GM21528 (cell line): ENCODE data around the gene AGFG2.

ENCODE experiments used
- ATAC-seq: cut with Tn5 transposase; IDR thresholded peaks from one replicate; pipeline ENCODE4 v1.9.1; 2021; ENCODE audit warnings: mild to moderate bottlenecking, moderate library complexity; ENCODE audit not compliant: unreplicated experiment, low FRiP score

The AGFG2 gene

GRCh38 chr7:100583132-100584053, 44.4 kb downstream of the AGFG2 start:
- no peak for ATAC-seq

DNA sequence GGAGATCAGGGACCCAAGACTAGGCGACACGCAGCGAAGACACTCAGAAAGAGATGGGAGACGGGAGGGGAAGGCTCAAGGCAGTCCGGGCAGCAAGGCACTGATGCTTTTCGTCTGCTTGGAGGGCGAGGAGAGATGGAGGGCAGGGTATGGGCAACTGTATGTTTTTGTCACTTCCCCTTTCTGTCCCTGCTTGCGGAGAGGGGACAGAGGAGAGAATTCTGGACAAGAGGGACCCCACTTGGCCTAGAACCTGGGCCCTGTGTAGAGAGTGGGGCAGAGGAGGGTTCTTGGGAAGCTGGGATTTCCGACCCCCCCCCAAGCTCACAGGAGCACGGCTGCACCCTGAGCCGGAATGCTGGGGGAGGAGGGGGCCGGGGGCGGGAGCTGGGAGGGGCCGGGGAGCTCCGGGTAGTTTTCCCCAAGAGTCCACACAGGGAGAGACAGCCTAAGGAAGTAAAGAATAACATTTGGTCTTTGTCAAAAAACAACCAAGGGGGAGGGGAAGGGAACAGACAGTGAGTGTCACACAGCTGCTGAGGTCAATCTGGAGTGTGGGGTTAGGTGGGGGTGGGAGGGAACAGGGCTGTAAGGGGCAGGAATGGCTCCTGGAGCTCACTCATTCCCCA, 45.2 kb downstream of the AGFG2 start:
- ATAC-seq, result no peak

GRCh38 chr7:100584683-100585510, 45.9 kb downstream of the AGFG2 start:
- no peak for ATAC-seq

- peak; percentile 24 for ATAC-seq
Observed at GRCh38 chr7:100585511-100586265, 46.7 kb downstream of the AGFG2 start, which contains the start of gene LRCH4. Gene LRCH4, minus strand, starts transcription at chr7:100586129. Its CDS starts 29 bp downstream, at chr7:100586100.

DNA sequence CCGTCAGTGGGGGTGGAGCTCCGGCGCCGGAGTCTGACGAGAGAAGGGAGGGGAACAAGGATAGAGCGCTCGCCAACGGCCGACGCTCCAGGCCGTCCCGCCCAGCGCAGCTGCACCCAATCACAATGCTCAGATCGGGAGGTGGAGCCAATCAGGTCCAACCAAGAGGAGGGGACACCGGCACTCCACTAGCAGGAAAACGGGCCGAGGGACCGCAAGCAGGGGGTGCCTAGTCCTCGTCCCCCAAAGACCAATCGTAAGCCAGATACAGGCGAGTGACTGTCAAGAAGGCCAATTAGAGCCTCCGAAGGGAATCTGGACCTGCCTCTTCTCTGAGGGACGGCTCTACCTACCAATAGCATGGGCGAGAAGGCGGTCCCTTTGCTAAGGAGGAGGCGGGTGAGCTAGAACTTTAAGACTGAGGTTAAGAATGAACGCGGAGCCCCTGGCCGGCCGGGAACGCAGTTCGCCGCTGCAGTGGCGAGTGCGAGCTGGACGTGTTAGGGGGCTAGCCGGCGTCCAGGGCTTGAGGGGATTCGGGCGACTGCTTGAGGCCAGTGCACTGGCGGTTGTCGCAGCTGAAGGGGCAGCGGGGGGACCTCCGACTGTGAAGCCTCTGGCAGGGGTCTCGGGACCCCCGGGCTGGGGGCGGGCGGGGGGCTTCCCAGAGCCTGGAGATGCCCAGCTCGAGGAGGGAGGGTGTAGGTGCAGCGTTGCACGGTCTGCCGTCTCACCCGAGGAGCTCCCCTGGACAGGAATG, 47.4 kb downstream of the AGFG2 start, which contains the start of gene FBXO24:
Gene FBXO24, plus strand, starts transcription at position 63 of the 760 bp plus-strand sequence. Its CDS starts 298 bp downstream, at position 361.
- ATAC-seq, result peak; percentile 83

GRCh38 chr7:100588438-100588837, 49.4 kb downstream of the AGFG2 start:
- ATAC-seq, result no peak

GRCh38 chr7:100589341-100589947, 50.4 kb downstream of the AGFG2 start:
- ATAC-seq, result no peak

GRCh38 chr7:100590077-100590737, 51.2 kb downstream of the AGFG2 start:
- ATAC-seq, result no peak

DNA sequence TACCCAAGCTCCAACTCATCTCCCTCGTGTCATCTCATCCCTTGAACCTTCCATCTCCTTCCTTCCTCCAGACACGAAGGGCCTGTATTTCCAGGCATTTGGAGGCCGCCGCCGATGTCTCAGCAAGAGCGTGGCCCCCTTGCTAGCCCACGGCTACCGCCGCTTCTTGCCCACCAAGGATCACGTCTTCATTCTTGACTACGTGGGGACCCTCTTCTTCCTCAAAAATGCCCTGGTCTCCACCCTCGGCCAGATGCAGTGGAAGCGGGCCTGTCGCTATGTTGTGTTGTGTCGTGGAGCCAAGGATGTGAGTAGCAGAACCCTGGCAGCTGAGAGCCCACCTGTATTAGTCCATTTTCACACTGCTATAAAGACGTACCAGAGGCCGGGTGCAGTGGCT, 52.6 kb downstream of the AGFG2 start:
- ATAC-seq, result no peak

GRCh38 chr7:100595188-100595587, 56.2 kb downstream of the AGFG2 start:
- ATAC-seq, result no peak

DNA sequence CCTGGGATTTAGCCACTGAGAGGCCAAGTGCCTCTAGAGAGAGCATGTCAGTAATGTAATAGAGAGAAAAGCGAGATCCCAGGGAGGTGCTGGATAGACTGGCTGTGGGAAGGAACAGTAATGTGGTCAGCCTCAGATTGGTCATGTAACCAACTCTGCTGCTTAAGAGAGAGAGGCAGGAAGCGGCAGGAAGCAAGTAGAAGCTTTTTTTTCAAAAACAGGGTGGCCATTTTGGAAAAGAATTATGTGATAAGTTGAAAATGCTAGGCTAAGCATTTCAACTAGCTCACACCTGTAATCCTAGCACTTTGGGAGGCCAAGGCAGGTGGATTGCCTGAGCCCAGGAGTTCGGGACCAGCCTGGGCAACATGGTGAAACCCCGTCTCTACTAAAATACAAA, 59.4 kb downstream of the AGFG2 start:
- ATAC-seq, result no peak

DNA sequence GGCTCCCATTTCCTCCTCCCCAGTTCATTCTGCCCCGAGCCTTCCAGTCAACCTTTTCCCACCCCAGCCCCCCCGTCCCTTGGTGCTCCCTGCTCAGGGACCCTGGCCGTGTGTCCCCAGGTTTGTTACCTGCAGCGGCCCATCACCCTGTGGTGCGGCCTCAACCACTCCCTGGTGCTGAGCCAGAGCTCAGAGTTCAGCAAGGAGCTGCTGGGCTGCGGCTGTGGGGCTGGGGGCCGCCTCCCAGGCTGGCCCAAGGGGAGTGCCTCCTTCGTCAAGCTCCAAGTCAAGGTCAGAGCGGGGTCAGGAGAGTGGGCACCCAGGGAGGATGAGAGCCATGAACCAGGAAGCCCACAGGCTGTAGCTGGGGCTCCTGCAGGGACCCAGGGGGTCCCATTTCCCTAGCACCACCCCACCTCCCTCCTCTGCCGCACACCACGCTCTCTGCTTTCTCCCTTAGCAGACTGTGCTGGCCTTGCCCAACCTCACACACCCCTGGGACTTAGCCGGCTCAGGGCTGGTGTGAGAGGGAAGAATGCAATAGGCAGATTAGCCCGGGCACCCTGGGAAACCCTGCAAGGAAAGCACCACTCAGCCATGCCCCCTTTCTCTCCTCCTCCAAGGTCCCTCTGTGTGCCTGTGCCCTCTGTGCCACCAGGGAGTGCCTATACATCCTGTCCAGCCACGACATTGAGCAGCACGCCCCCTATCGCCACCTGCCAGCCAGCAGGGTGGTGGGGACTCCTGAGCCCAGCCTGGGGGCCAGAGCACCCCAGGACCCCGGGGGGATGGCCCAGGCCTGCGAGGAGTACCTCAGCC, 61.1 kb downstream of the AGFG2 start:
- no peak for ATAC-seq

DNA sequence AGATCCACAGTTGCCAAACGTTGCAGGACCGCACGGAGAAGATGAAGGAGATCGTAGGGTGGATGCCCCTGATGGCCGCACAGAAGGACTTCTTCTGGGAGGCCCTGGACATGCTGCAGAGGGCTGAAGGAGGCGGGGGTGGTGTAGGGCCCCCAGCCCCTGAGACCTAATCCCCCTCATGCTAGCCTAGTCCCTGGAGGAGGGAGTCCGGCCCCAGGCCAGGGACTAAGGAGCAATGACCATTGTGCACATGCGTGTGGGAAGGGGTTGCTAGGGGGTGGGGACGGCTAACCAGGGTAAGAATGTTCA, 61.7 kb downstream of the AGFG2 start:
- no peak for ATAC-seq

GRCh38 chr7:100602889-100603725, 64.1 kb downstream of the AGFG2 start:
- ATAC-seq, result no peak

DNA sequence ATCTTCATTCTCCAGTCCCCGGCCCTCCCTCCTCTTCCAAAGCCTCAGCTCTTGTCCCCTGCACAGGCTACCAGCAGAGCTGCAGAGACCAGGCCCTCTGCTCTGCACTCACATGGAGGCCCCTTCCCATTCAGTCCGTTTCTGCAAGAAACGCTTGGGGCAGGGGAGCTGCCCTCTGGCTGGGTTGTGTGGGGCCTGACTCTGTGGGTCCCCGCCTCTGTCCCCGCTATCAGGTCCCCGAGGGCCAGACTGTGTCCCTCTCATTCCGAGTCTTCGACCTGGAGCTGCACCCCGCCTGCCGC, 64.7 kb downstream of the AGFG2 start:
- no peak for ATAC-seq

DNA sequence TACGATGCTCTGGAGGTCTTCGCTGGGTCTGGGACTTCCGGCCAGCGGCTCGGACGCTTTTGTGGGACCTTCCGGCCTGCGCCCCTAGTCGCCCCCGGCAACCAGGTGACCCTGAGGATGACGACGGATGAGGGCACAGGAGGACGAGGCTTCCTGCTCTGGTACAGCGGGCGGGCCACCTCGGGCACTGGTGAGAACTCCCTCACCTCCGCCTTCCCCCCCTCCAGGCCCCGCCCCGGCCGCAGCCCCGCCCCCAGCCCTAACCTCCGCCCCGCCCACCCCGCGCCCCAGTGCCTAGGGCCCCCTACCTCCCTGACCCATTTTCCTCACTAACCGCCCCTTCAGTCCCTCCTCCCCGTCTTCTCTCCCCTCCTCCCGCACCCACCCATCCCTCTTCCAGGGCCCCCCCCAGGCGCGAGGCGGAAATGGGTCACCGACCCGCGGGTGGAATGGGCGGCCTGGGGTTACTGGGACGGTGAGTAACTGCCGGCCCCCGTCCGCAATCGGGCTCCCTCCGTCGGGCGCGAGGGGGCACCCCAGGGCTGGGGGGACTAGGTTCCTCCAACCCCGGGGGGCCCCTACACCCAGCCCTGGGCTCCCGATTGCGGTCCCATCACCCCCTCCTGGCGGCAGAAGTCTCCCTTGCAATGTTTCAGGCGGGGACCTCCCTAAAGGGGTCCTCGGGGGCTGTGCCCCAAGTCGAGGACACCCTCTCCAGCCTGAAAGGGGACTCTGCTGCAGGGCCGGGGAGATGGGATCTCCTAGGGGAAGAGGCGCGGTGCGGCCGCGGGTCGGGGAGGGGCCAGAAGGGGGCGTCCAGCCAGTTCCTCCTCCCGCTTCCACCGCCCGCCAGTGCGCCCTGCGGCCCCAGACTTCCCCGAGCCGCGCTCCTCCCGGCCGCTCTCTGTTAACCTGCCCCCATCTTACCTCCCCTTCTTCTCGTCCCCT, 65.3 kb downstream of the AGFG2 start:
- no peak for ATAC-seq
